SK-N-SH treated with all-trans-retinoic acid at 6 μM for 48 hours (cell line): ENCODE measurements around the gene PHGDH.
"Not testable (repeated sequence)": the region's sequence is repeated elsewhere in the genome, so short reads cannot be mapped to it uniquely, and the experiment has no call there.

Experiments
- ATAC-seq: fragments of 200-7000 bp; cut with Tn5 transposase; 3 replicates; pipeline ENCODE4 v1.9.1; 2020; ENCODE audit warnings: mild to moderate bottlenecking, moderate library complexity
- ARNTL ChIP-seq: fragments of 450-650 bp; formaldehyde crosslinking; IDR thresholded peaks from 2 replicates; pipeline ENCODE4 v1.5.0; 2020; ENCODE audit warnings: low read depth, mild to moderate bottlenecking, moderate library complexity, borderline replicate concordance
- BACH2 ChIP-seq: fragments of 250-450 bp; sonication (Bioruptor Pico); IDR thresholded peaks from 2 replicates; pipeline ENCODE4 v1.9.0; 2021; ENCODE audit warnings: mild to moderate bottlenecking, borderline replicate concordance
- CSDC2 ChIP-seq: fragments of 250-450 bp; sonication (Bioruptor Pico); IDR thresholded peaks from 2 replicates; pipeline ENCODE4 v1.5.0; 2020; ENCODE audit warnings: mild to moderate bottlenecking, moderate library complexity
- ESRRG ChIP-seq: fragments of 250-450 bp; sonication (Bioruptor Pico); IDR thresholded peaks from 2 replicates; pipeline ENCODE4 v1.6.1; 2021; ENCODE audit warnings: mild to moderate bottlenecking
- GLIS3 ChIP-seq: fragments of 250-450 bp; sonication (Bioruptor Pico); IDR thresholded peaks from 2 replicates; pipeline ENCODE4 v1.5.0; 2020; ENCODE audit warnings: mild to moderate bottlenecking, moderate library complexity
- ISL1 ChIP-seq: fragments of 250-450 bp; sonication (Bioruptor Pico); IDR thresholded peaks from 2 replicates; pipeline ENCODE4 v2.1.2; 2022; ENCODE audit warnings: mild to moderate bottlenecking, moderate library complexity
- OSR1 ChIP-seq: fragments of 250-450 bp; sonication (Bioruptor Pico); IDR thresholded peaks from 2 replicates; pipeline ENCODE4 v1.8.0; 2022; ENCODE audit warnings: moderate library complexity, mild to moderate bottlenecking, inconsistent platforms
- PATZ1 ChIP-seq: fragments of 250-450 bp; sonication (Bioruptor Pico); IDR thresholded peaks from 2 replicates; pipeline ENCODE4 v1.8.0; 2020; ENCODE audit warnings: mild to moderate bottlenecking, moderate library complexity, borderline replicate concordance
- POU6F1 ChIP-seq: fragments of 250-450 bp; sonication (Bioruptor Pico); IDR thresholded peaks from 2 replicates; pipeline ENCODE4 v1.8.0; 2021; ENCODE audit warnings: low read depth, mild to moderate bottlenecking, moderate library complexity, borderline replicate concordance
- PPARA ChIP-seq: fragments of 250-450 bp; sonication (Bioruptor Pico); IDR thresholded peaks from 2 replicates; pipeline ENCODE4 v1.5.0; 2020; ENCODE audit warnings: mild to moderate bottlenecking, borderline replicate concordance
- SNAI2 ChIP-seq: fragments of 250-450 bp; sonication (Bioruptor Pico); IDR thresholded peaks from 2 replicates; pipeline ENCODE4 v1.5.0; 2020; ENCODE audit warnings: mild to moderate bottlenecking, moderate library complexity
- TCF4 ChIP-seq: fragments of 250-450 bp; sonication (Bioruptor Pico); IDR thresholded peaks from 2 replicates; pipeline ENCODE4 v1.8.0; 2021; ENCODE audit warnings: mild to moderate bottlenecking, moderate library complexity, borderline replicate concordance
- ZC3H10 ChIP-seq: fragments of 250-450 bp; sonication (Bioruptor Pico); IDR thresholded peaks from 2 replicates; pipeline ENCODE4 v1.5.1; 2021; ENCODE audit warnings: mild to moderate bottlenecking, moderate library complexity
- ZFP3 ChIP-seq: fragments of 250-450 bp; sonication (Bioruptor Pico); IDR thresholded peaks from 2 replicates; pipeline ENCODE4 v1.5.0; 2020; ENCODE audit warnings: mild to moderate bottlenecking, moderate library complexity
- ZFP30 ChIP-seq: fragments of 450-650 bp; formaldehyde crosslinking; IDR thresholded peaks from 2 replicates; pipeline ENCODE4 v1.5.0; 2022; ENCODE audit warnings: mild to moderate bottlenecking, moderate library complexity
- ZNF565 ChIP-seq: fragments of 450-650 bp; formaldehyde crosslinking; conservative IDR thresholded peaks from 2 replicates; pipeline ENCODE4 v1.5.0; 2020; ENCODE audit warnings: low read depth, mild to moderate bottlenecking, moderate library complexity
- ZNF70 ChIP-seq: fragments of 450-650 bp; formaldehyde crosslinking; IDR thresholded peaks from 2 replicates; pipeline ENCODE4 v1.5.0; 2020; ENCODE audit warnings: mild to moderate bottlenecking, moderate library complexity
- ZNF8 ChIP-seq: fragments of 450-650 bp; formaldehyde crosslinking; IDR thresholded peaks from 2 replicates; pipeline ENCODE4 v1.5.0; 2020; ENCODE audit warnings: mild to moderate bottlenecking, moderate library complexity
- TF ChIP-seq, protein P1 (sequence below): fragments of 250-450 bp; sonication (Bioruptor Pico); IDR thresholded peaks from 2 replicates; pipeline ENCODE4 v1.5.1; 2021; ENCODE audit warnings: mild to moderate bottlenecking, moderate library complexity
- TF ChIP-seq, protein P2 (sequence below): fragments of 250-450 bp; sonication (Bioruptor Pico); IDR thresholded peaks from 2 replicates; pipeline ENCODE4 v1.5.0; 2020; ENCODE audit warnings: mild to moderate bottlenecking, moderate library complexity

The PHGDH gene

DNA sequence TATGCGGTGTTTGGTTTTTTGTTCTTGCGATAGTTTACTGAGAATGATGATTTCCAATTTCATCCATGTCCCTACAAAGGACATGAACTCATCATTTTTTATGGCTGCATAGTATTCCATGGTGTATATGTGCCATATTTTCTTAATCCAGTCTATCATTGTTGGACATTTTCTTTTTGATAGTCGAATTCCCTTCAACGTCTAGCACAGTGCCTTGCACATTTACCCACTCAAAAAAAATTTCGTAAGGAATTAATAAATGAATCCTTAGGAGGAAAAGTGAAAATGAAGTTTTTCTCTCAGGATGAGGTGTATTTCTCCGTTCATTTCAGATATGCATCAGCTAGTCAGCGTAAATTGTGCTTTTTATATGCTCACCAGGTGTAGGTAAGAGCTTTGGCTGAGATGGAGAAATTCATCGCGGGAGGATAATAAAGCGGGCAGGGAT, 354 bp upstream of the PHGDH start:
- ATAC-seq: not testable (repeated sequence)

DNA sequence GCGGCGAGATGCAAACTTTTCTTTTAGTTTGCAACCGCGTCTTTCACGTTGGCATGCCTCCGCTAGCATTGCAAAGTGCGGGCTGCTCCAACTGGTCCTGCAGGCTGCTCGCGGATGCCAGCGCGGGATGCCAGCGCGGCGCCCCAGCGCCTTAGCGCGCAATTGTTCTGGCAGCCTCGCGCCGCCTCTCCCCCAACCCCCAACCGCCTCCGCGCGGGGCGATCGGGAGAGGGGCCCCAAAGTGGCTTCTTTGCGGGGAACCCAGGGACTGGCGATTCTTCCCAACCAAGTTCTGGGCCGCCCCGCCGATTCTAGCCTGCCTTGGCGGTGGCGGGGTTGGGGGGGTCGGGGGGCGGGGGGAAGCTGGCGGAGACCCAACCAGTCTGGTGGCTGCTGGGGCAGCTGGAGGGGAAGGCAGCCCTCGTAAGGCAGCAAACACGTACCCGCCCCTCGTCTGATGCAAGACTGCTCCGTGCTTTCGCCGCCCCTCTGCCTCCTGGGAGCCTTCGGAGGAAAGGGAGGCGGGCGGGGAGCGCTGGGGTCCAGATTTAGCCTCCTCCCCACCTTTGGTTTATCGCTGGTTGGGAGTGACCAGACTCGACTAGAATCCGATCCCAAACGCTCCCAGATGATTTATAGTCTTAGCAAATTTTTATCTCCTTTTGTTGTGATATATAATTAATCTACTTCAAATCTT, 756 bp downstream of the PHGDH start:
- no peak for TF ChIP-seq OSR1
- TF ChIP-seq ARNTL (CRISPR knock-in tag): no peak
- no peak for TF ChIP-seq PPARA (CRISPR knock-in tag)
- TF ChIP-seq POU6F1 (CRISPR knock-in tag): no peak
- TF ChIP-seq SNAI2 (CRISPR knock-in tag): no peak
- TF ChIP-seq, protein P1, sequence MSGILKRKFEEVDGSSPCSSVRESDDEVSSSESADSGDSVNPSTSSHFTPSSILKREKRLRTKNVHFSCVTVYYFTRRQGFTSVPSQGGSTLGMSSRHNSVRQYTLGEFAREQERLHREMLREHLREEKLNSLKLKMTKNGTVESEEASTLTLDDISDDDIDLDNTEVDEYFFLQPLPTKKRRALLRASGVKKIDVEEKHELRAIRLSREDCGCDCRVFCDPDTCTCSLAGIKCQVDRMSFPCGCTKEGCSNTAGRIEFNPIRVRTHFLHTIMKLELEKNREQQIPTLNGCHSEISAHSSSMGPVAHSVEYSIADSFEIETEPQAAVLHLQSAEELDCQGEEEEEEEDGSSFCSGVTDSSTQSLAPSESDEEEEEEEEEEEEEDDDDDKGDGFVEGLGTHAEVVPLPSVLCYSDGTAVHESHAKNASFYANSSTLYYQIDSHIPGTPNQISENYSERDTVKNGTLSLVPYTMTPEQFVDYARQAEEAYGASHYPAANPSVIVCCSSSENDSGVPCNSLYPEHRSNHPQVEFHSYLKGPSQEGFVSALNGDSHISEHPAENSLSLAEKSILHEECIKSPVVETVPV (CRISPR knock-in tag): no peak
- TF ChIP-seq ISL1 (CRISPR knock-in tag): no peak
- no peak for TF ChIP-seq ZNF8 (CRISPR knock-in tag)
- TF ChIP-seq ZC3H10 (CRISPR knock-in tag): no peak
- TF ChIP-seq, protein P2, sequence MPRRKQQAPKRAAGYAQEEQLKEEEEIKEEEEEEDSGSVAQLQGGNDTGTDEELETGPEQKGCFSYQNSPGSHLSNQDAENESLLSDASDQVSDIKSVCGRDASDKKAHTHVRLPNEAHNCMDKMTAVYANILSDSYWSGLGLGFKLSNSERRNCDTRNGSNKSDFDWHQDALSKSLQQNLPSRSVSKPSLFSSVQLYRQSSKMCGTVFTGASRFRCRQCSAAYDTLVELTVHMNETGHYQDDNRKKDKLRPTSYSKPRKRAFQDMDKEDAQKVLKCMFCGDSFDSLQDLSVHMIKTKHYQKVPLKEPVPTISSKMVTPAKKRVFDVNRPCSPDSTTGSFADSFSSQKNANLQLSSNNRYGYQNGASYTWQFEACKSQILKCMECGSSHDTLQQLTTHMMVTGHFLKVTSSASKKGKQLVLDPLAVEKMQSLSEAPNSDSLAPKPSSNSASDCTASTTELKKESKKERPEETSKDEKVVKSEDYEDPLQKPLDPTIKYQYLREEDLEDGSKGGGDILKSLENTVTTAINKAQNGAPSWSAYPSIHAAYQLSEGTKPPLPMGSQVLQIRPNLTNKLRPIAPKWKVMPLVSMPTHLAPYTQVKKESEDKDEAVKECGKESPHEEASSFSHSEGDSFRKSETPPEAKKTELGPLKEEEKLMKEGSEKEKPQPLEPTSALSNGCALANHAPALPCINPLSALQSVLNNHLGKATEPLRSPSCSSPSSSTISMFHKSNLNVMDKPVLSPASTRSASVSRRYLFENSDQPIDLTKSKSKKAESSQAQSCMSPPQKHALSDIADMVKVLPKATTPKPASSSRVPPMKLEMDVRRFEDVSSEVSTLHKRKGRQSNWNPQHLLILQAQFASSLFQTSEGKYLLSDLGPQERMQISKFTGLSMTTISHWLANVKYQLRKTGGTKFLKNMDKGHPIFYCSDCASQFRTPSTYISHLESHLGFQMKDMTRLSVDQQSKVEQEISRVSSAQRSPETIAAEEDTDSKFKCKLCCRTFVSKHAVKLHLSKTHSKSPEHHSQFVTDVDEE: no peak
- TF ChIP-seq BACH2: no peak
- no peak for TF ChIP-seq PATZ1 (CRISPR knock-in tag)
- no peak for TF ChIP-seq TCF4 (CRISPR knock-in tag)
- TF ChIP-seq ZFP30 (CRISPR knock-in tag): no peak
- TF ChIP-seq ZFP3 (CRISPR knock-in tag): no peak
- no peak for TF ChIP-seq CSDC2 (CRISPR knock-in tag)
- no peak for TF ChIP-seq GLIS3
- TF ChIP-seq ZNF70 (CRISPR knock-in tag): no peak
- TF ChIP-seq ESRRG (CRISPR knock-in tag): no peak
- no peak for TF ChIP-seq ZNF565 (CRISPR knock-in tag)
- peak; percentile 87 for ATAC-seq

More for the DNA sequence above, 354 bp upstream of the PHGDH start:
- peak; percentile 42; the same call in 1 of the 2 replicates for TF ChIP-seq ZNF8 (CRISPR knock-in tag)
- TF ChIP-seq, all 23 proteins: peak for 1; not testable (repeated sequence) for 22

GRCh38 chr1:119713039-119713748, 1.5 kb downstream of the PHGDH start:
- peak; percentile 5 for ATAC-seq
- no peak for TF ChIP-seq SNAI2 (CRISPR knock-in tag)
- TF ChIP-seq CSDC2 (CRISPR knock-in tag): no peak
- TF ChIP-seq PPARA (CRISPR knock-in tag): no peak
- no peak for TF ChIP-seq ZFP30 (CRISPR knock-in tag)
- TF ChIP-seq ZNF565 (CRISPR knock-in tag): no peak
- TF ChIP-seq ZFP3 (CRISPR knock-in tag): no peak
- TF ChIP-seq, protein P1 (CRISPR knock-in tag): no peak
- no peak for TF ChIP-seq ISL1 (CRISPR knock-in tag)
- TF ChIP-seq OSR1: no peak
- TF ChIP-seq TCF4 (CRISPR knock-in tag): no peak
